Neural progenitor cell (in vitro differentiated cells): ENCODE data around the gene RBBP9. TPM values are rescaled to one million over a fixed set of nuclear protein-coding genes. Genes with fewer than 3 reads are reported as not detected.
A peak's percentile ranks its signal among the peaks of the same experiment; 100 is the strongest.

Experiments
- DNase-seq: peaks from one replicate; pipeline ENCODE4 v3.0.0-alpha.2; 2016; ENCODE audit warnings: low spot score
- H2AFZ ChIP-seq: fragments of 200-600 bp; sonication (generic); replicated peaks from 2 replicates; pipeline ENCODE4 v1.6.1; 2016; ENCODE audit warnings: antibody characterized with exemption
- H3F3A ChIP-seq: fragments of 200-600 bp; sonication (generic); 2 replicates; pipeline ENCODE4 v1.6.1; 2016; ENCODE audit warnings: antibody characterized with exemption, low read depth
- H3K27ac ChIP-seq: fragments of 200-600 bp; sonication (generic); 2 replicates; pipeline ENCODE4 v1.5.1; 2016; ENCODE audit warnings: mild to moderate bottlenecking
- H3K27me3 ChIP-seq: fragments of 200-600 bp; sonication (generic); 2 replicates; pipeline ENCODE4 v1.6.1; 2016; ENCODE audit warnings: mild to moderate bottlenecking, moderate library complexity
- H3K36me3 ChIP-seq: fragments of 200-600 bp; sonication (generic); 2 replicates; pipeline ENCODE4 v1.5.1; 2016
- H3K4me1 ChIP-seq: fragments of 200-600 bp; sonication (generic); 2 replicates; pipeline ENCODE4 v1.6.1; 2016; ENCODE audit warnings: mixed run types
- H3K4me2 ChIP-seq: fragments of 200-600 bp; sonication (generic); 2 replicates; pipeline ENCODE4 v1.6.1; 2016
- H3K4me3 ChIP-seq: fragments of 200-600 bp; sonication (generic); 2 replicates; pipeline ENCODE4 v1.5.1; 2016
- H3K79me2 ChIP-seq: fragments of 200-600 bp; sonication (generic); 2 replicates; pipeline ENCODE4 v1.6.1; 2016; ENCODE audit warnings: low read depth
- H3K9ac ChIP-seq: fragments of 200-600 bp; sonication (generic); 2 replicates; pipeline ENCODE4 v1.6.1; 2016
- H3K9me3 ChIP-seq: fragments of 200-600 bp; sonication (generic); 2 replicates; pipeline ENCODE4 v1.5.1; 2016; ENCODE audit warnings: low read depth
- H4K20me1 ChIP-seq: fragments of 200-600 bp; sonication (generic); 2 replicates; pipeline ENCODE4 v1.6.1; 2016; ENCODE audit warnings: low read depth
- H3K27ac Mint-ChIP-seq: 3 replicates; pipeline ENCODE4 v1.8.0; 2021; ENCODE audit warnings: mixed read lengths
- H3K27me3 Mint-ChIP-seq: 2 replicates; pipeline ENCODE4 v1.8.0; 2022; ENCODE audit warnings: low read depth, mild to moderate bottlenecking, inconsistent platforms, moderate library complexity, mixed read lengths; ENCODE audit not compliant: insufficient read depth
- H3K36me3 Mint-ChIP-seq: 3 replicates; pipeline ENCODE4 v1.8.0; 2021; ENCODE audit warnings: mixed read lengths
- H3K4me1 Mint-ChIP-seq: 3 replicates; pipeline ENCODE4 v1.8.0; 2021; ENCODE audit warnings: mixed read lengths
- H3K4me3 Mint-ChIP-seq: 3 replicates; pipeline ENCODE4 v1.8.0; 2021; ENCODE audit warnings: mild to moderate bottlenecking, moderate library complexity, mixed read lengths
- H3K9me3 Mint-ChIP-seq: 3 replicates; pipeline ENCODE4 v1.8.0; 2020; ENCODE audit warnings: mixed read lengths
- CTCF ChIP-seq: fragments of 200-600 bp; sonication (generic); IDR thresholded peaks from 2 replicates; pipeline ENCODE4 v1.5.1; 2017; ENCODE audit warnings: antibody characterized with exemption, mild to moderate bottlenecking
- EZH2 ChIP-seq: fragments of 200-600 bp; sonication (generic); IDR thresholded peaks from 2 replicates; pipeline ENCODE4 v1.6.1; 2017; ENCODE audit warnings: antibody characterized with exemption, mild to moderate bottlenecking, moderate library complexity
- EZH2phosphoT487 ChIP-seq: fragments of 200-600 bp; sonication (generic); IDR thresholded peaks from 2 replicates; pipeline ENCODE4 v1.6.1; 2017; ENCODE audit warnings: antibody characterized with exemption
- total RNA-seq: library from RNA; depleted of rRNA; stranded (reverse); fragments of >200 nt; gene quantifications from 2 replicates; pipeline ENCODE4 v1.2.3, GENCODE V29; 2015; ENCODE audit warnings: low replicate concordance

Gene RBBP9
- total RNA-seq, result 29.5 and 45.8 TPM in 2 replicates

- no peaks in the 10 kb centered on the region for H3K9me3 ChIP-seq
- peak within 1 kb of the TSS; percentile 79 for H2AFZ ChIP-seq
- H3K4me3 Mint-ChIP-seq, result peak within 1 kb of the TSS; percentile 95
- peaks cover 22% of the 10 kb centered on the region for H3F3A ChIP-seq
- H3K27me3 Mint-ChIP-seq, result no peaks in the 10 kb centered on the region
- H3K36me3 Mint-ChIP-seq, result peaks cover 8% of the 10 kb centered on the region
- peaks cover 12% of the 10 kb centered on the region for H3K4me1 ChIP-seq
- peak within 1 kb of the TSS; percentile 85 for H3K4me2 ChIP-seq
- H3K27ac ChIP-seq, result peak within 1 kb of the TSS; percentile 71
- peaks cover 2% of the 10 kb centered on the region for H3K9me3 Mint-ChIP-seq
- peaks cover 12% of the 10 kb centered on the region for H3K4me1 Mint-ChIP-seq
- peak; percentile 96 for DNase-seq
- H3K9ac ChIP-seq, result peak within 1 kb of the TSS; percentile 35
- peak within 1 kb of the TSS; percentile 92 for H3K27ac Mint-ChIP-seq
- no peaks in the 10 kb centered on the region for H4K20me1 ChIP-seq
- no peaks in the 10 kb centered on the region for H3K27me3 ChIP-seq
- peak within 1 kb of the TSS; percentile 70 for H3K4me3 ChIP-seq
- no peak for TF ChIP-seq EZH2
- TF ChIP-seq CTCF, result no peak
- H3K79me2 ChIP-seq, result peaks cover 8% of the 10 kb centered on the region
- H3K36me3 ChIP-seq, result no peaks in the 10 kb centered on the region
These were observed at the start of gene RBBP9 for GRCh38 chr20:18496740-18497592. Gene RBBP9 (minus strand): TSS chr20:18497225. CDS start chr20:18497167, 58 bp downstream.

GRCh38 chr20:18545566-18545965, 48.5 kb upstream of the RBBP9 start:
- no peak overlapping the region for H2AFZ ChIP-seq
- no peak overlapping the region for H3K27ac Mint-ChIP-seq
- no peak overlapping the region for H3K27ac ChIP-seq
- no peaks in the 10 kb centered on the region for H3K79me2 ChIP-seq
- TF ChIP-seq EZH2phosphoT487, result no peak
- TF ChIP-seq CTCF, result no peak
- no peak for TF ChIP-seq EZH2
- H3K4me1 ChIP-seq, result no peaks in the 10 kb centered on the region
- peaks cover 2% of the 10 kb centered on the region for H3K27me3 Mint-ChIP-seq
- no peak for DNase-seq
- no peaks in the 10 kb centered on the region for H3K4me1 Mint-ChIP-seq
- H3K4me3 Mint-ChIP-seq, result no peak overlapping the region
- no peak overlapping the region for H3K9ac ChIP-seq
- H3K4me2 ChIP-seq, result no peak overlapping the region
- H3K27me3 ChIP-seq, result no peaks in the 10 kb centered on the region
- H3K36me3 Mint-ChIP-seq, result peaks cover 26% of the 10 kb centered on the region
- no peaks in the 10 kb centered on the region for H4K20me1 ChIP-seq
- H3K36me3 ChIP-seq, result no peaks in the 10 kb centered on the region
- no peaks in the 10 kb centered on the region for H3K9me3 Mint-ChIP-seq
- H3F3A ChIP-seq, result no peaks in the 10 kb centered on the region
- no peak overlapping the region for H3K4me3 ChIP-seq
- no peaks in the 10 kb centered on the region for H3K9me3 ChIP-seq

- H2AFZ ChIP-seq, result no peak overlapping the region
- H3K27me3 ChIP-seq, result no peaks in the 10 kb centered on the region
- H3K79me2 ChIP-seq, result no peaks in the 10 kb centered on the region
- no peak overlapping the region for H3K27ac ChIP-seq
- H4K20me1 ChIP-seq, result no peaks in the 10 kb centered on the region
- no peaks in the 10 kb centered on the region for H3K4me1 ChIP-seq
- H3K27me3 Mint-ChIP-seq, result peaks cover 2% of the 10 kb centered on the region
- peaks cover 31% of the 10 kb centered on the region for H3K36me3 Mint-ChIP-seq
- TF ChIP-seq EZH2 (no peak), EZH2phosphoT487 (no peak), CTCF (no peak)
- DNase-seq, result no peak
- no peaks in the 10 kb centered on the region for H3F3A ChIP-seq
- no peak overlapping the region for H3K4me3 ChIP-seq
- no peak overlapping the region for H3K27ac Mint-ChIP-seq
- no peak overlapping the region for H3K4me2 ChIP-seq
- no peaks in the 10 kb centered on the region for H3K4me1 Mint-ChIP-seq
- H3K9ac ChIP-seq, result no peak overlapping the region
- H3K4me3 Mint-ChIP-seq, result no peak overlapping the region
- no peaks in the 10 kb centered on the region for H3K36me3 ChIP-seq
- H3K9me3 ChIP-seq, result no peaks in the 10 kb centered on the region
- H3K9me3 Mint-ChIP-seq, result no peaks in the 10 kb centered on the region
These were observed 46.9 kb upstream of the RBBP9 start for GRCh38 chr20:18543932-18544331.
